ENCODE data around the gene MECP2.

The MECP2 gene

GRCh38 chrX:154015581-154016264, 81.8 kb downstream of the MECP2 start:
- no peak for ATAC-seq
- peak overlapping the region; percentile 36 for H3K4me3 Mint-ChIP-seq
- DNase-seq, result no peak
- peak overlapping the region; percentile 67 for H3K27ac Mint-ChIP-seq
- H3K27me3 Mint-ChIP-seq, result no peaks in the 10 kb centered on the region
- no peaks in the 10 kb centered on the region for H3K9me3 Mint-ChIP-seq
- H3K4me1 Mint-ChIP-seq, result peaks cover 18% of the 10 kb centered on the region
- H3K36me3 Mint-ChIP-seq (ENCODE audit: low read depth), result peaks cover 14% of the 10 kb centered on the region

GRCh38 chrX:154014429-154015380, 82.8 kb downstream of the MECP2 start:
- H3K36me3 Mint-ChIP-seq (ENCODE audit: low read depth), result peaks cover 14% of the 10 kb centered on the region
- H3K27ac Mint-ChIP-seq, result peak overlapping the region; percentile 67

GRCh38 chrX:154013614-154014360, 83.7 kb downstream of the MECP2 start:
- ATAC-seq (peak; percentile 73), DNase-seq (peak; percentile 54)
- no peaks in the 10 kb centered on the region for H3K9me3 Mint-ChIP-seq
- no peak overlapping the region for H3K4me3 Mint-ChIP-seq
- peak overlapping the region; percentile 21 for H3K27ac Mint-ChIP-seq
- H3K27me3 Mint-ChIP-seq, result no peaks in the 10 kb centered on the region
- peaks cover 20% of the 10 kb centered on the region for H3K4me1 Mint-ChIP-seq
- H3K36me3 Mint-ChIP-seq (ENCODE audit: low read depth), result peaks cover 13% of the 10 kb centered on the region

More at GRCh38 chrX:154014429-154015380, 82.8 kb downstream of the MECP2 start:
- DNase-seq (no peak), ATAC-seq (no peak)
- H3K9me3 Mint-ChIP-seq, result no peaks in the 10 kb centered on the region
- peak overlapping the region; percentile 6 for H3K4me3 Mint-ChIP-seq
- no peaks in the 10 kb centered on the region for H3K27me3 Mint-ChIP-seq
- H3K4me1 Mint-ChIP-seq, result peaks cover 20% of the 10 kb centered on the region

- H3K36me3 Mint-ChIP-seq (ENCODE audit: low read depth), result peaks cover 10% of the 10 kb centered on the region
- H3K27me3 Mint-ChIP-seq, result no peaks in the 10 kb centered on the region
- H3K4me1 Mint-ChIP-seq, result peaks cover 24% of the 10 kb centered on the region
- ATAC-seq (no peak), DNase-seq (no peak)
- H3K27ac Mint-ChIP-seq, result no peak overlapping the region
- H3K4me3 Mint-ChIP-seq, result no peak overlapping the region
- H3K9me3 Mint-ChIP-seq, result no peaks in the 10 kb centered on the region
These were observed 84.5 kb downstream of the MECP2 start for GRCh38 chrX:154013001-154013421.

GRCh38 chrX:154012336-154012991, 85.1 kb downstream of the MECP2 start:
- DNase-seq (no peak), ATAC-seq (no peak)
- Mint-ChIP-seq H3K27me3 (no peaks in the 10 kb centered on the region), H3K9me3 (no peaks in the 10 kb centered on the region), H3K36me3 (ENCODE audit: low read depth) (peaks cover 15% of the 10 kb centered on the region), H3K4me3 (no peak overlapping the region), H3K27ac (no peak overlapping the region), H3K4me1 (peaks cover 27% of the 10 kb centered on the region)

- H3K36me3 Mint-ChIP-seq (ENCODE audit: low read depth), result peaks cover 16% of the 10 kb centered on the region
- H3K27me3 Mint-ChIP-seq, result no peaks in the 10 kb centered on the region
- H3K4me3 Mint-ChIP-seq, result no peak overlapping the region
- H3K27ac Mint-ChIP-seq, result peak overlapping the region; percentile 31
- DNase-seq, result no peak
- H3K9me3 Mint-ChIP-seq, result no peaks in the 10 kb centered on the region
- peaks cover 27% of the 10 kb centered on the region for H3K4me1 Mint-ChIP-seq
- ATAC-seq, result no peak
These were observed 85.9 kb downstream of the MECP2 start for GRCh38 chrX:154011376-154012335.

- H3K4me1 Mint-ChIP-seq, result peaks cover 23% of the 10 kb centered on the region
- DNase-seq (no peak), ATAC-seq (no peak)
- peaks cover 19% of the 10 kb centered on the region for H3K36me3 Mint-ChIP-seq (ENCODE audit: low read depth)
- no peaks in the 10 kb centered on the region for H3K27me3 Mint-ChIP-seq
- no peak overlapping the region for H3K27ac Mint-ChIP-seq
- no peaks in the 10 kb centered on the region for H3K9me3 Mint-ChIP-seq
- H3K4me3 Mint-ChIP-seq, result no peak overlapping the region
These were observed 87.0 kb downstream of the MECP2 start for GRCh38 chrX:154010330-154011087.

GRCh38 chrX:154008521-154008920, 89.0 kb downstream of the MECP2 start:
- ATAC-seq (no peak), DNase-seq (no peak)
- H3K9me3 Mint-ChIP-seq, result no peaks in the 10 kb centered on the region
- peak overlapping the region; percentile 54 for H3K27ac Mint-ChIP-seq
- H3K36me3 Mint-ChIP-seq (ENCODE audit: low read depth), result peaks cover 18% of the 10 kb centered on the region
- peaks cover 16% of the 10 kb centered on the region for H3K4me1 Mint-ChIP-seq
- no peaks in the 10 kb centered on the region for H3K27me3 Mint-ChIP-seq
- H3K4me3 Mint-ChIP-seq, result no peak overlapping the region

GRCh38 chrX:154006947-154007346, 90.6 kb downstream of the MECP2 start:
- DNase-seq (no peak), ATAC-seq (no peak)
- no peak overlapping the region for H3K4me3 Mint-ChIP-seq
- peak overlapping the region; percentile 58 for H3K27ac Mint-ChIP-seq
- H3K9me3 Mint-ChIP-seq, result no peaks in the 10 kb centered on the region
- H3K4me1 Mint-ChIP-seq, result peaks cover 26% of the 10 kb centered on the region
- H3K36me3 Mint-ChIP-seq (ENCODE audit: low read depth), result peaks cover 18% of the 10 kb centered on the region
- H3K27me3 Mint-ChIP-seq, result no peaks in the 10 kb centered on the region

- DNase-seq, result no peak
- Mint-ChIP-seq H3K27me3 (no peaks in the 10 kb centered on the region), H3K9me3 (no peaks in the 10 kb centered on the region), H3K27ac (no peak overlapping the region), H3K4me1 (peaks cover 28% of the 10 kb centered on the region), H3K4me3 (no peak overlapping the region), H3K36me3 (ENCODE audit: low read depth) (peaks cover 16% of the 10 kb centered on the region)
- no peak for ATAC-seq
These were observed 93.2 kb downstream of the MECP2 start for GRCh38 chrX:154004315-154004714.

GRCh38 chrX:154002215-154002719, 95.2 kb downstream of the MECP2 start:
- Mint-ChIP-seq H3K36me3 (ENCODE audit: low read depth) (peaks cover 8% of the 10 kb centered on the region), H3K27ac (peak overlapping the region; percentile 86), H3K27me3 (no peaks in the 10 kb centered on the region), H3K4me1 (peaks cover 16% of the 10 kb centered on the region), H3K4me3 (peak overlapping the region; percentile 50), H3K9me3 (no peaks in the 10 kb centered on the region)
- DNase-seq (peak; percentile 50), ATAC-seq (peak; percentile 86)

- peaks cover 2% of the 10 kb centered on the region for H3K36me3 Mint-ChIP-seq (ENCODE audit: low read depth)
- ATAC-seq (no peak), DNase-seq (no peak)
- no peak overlapping the region for H3K4me3 Mint-ChIP-seq
- peaks cover 16% of the 10 kb centered on the region for H3K4me1 Mint-ChIP-seq
- H3K27me3 Mint-ChIP-seq, result no peaks in the 10 kb centered on the region
- no peaks in the 10 kb centered on the region for H3K9me3 Mint-ChIP-seq
- H3K27ac Mint-ChIP-seq, result no peak overlapping the region
These were observed 97.5 kb downstream of the MECP2 start for GRCh38 chrX:154000051-154000450.
